GM18520 (cell line): Measurements from ENCODE around the gene LRCH4.

ENCODE experiments used
- ATAC-seq: cut with Tn5 transposase; IDR thresholded peaks from one replicate; pipeline ENCODE4 v1.9.1; 2021; ENCODE audit not compliant: unreplicated experiment

The LRCH4 gene

GRCh38 chr7:100582650-100583049 is 3.3 kb downstream of the LRCH4 start:
- ATAC-seq = no peak

- no peak for ATAC-seq
Measured at GRCh38 chr7:100582041-100582579, 3.8 kb downstream of the LRCH4 start.

DNA sequence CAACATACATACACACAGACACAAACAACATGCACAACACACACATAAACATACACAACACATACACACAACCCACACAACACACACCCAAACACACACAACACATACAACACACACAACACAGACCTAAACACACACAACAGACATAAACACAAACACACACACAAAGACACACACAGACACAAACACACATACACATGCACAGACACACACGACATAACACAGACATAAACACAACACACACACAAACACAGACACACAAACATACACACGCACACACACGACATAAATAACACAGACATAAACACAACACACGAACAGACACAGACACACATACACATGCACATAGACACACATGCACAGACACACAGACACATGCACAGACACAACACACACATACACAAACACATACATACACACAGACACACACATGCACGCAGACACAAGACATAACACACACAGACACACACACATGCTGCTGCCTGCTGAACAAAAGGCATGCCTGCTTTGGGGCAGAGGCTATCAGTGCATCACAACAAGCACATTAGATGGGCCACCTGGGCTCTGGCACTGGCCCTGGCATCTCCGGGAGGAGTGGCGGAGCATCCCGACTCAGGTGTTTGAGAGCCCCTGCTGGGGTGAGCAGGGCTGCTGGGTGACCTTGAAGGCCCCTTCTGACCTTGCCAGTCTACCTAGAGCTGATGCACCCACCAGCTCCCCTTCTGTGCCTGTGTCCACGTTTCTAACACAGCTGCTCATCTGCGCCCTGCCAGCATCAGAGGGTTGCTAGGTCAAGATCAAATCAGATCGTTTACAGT is 5.3 kb downstream of the LRCH4 start:
- no peak for ATAC-seq

DNA sequence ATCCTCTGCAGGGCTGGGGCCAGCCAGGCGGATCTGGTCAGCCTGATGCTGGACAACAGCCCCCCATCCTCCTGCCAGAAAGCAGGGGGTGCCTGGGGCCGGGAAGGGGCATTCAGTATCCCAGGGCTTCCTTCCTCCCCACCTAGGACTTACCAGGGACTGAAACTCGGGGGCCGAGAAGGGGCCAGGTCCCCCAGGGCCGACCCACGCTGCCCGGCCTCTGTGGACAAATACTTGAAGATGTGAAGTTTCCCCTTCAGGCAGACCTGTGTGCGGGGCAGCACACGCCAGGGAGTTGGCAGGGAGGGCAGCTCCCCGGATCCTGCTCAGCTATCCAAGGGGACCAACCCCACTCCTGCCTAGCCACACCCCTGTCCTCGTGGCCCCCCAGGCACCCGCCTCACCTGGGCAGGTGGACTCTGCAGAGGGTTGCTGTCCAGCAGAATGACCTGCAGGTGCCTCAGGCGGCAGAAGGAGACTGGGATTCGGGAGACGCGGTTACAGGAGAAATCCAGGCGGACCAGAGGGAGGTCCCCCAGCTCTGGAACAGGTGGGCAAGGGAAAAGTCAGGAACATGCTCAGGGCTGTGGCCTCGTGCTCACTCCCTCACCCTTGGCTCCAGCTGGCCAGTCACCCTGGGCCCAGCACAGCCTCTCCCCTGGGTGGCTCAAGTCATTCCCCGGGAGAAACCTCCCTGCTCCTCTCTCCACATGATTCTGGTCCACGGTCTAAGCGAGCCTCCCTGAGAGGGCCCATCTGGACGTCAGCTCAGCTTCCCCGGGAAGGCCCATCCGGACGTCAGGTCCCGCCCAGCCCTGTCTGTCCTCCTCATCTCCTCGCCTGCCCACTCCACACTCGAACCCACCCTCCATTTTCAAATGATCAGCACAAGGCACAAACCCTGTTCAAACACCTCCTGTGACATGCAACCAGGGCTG is 7.4 kb downstream of the LRCH4 start:
- ATAC-seq = no peak

- no peak for ATAC-seq
Measured at GRCh38 chr7:100577507-100577906, 8.4 kb downstream of the LRCH4 start.

DNA sequence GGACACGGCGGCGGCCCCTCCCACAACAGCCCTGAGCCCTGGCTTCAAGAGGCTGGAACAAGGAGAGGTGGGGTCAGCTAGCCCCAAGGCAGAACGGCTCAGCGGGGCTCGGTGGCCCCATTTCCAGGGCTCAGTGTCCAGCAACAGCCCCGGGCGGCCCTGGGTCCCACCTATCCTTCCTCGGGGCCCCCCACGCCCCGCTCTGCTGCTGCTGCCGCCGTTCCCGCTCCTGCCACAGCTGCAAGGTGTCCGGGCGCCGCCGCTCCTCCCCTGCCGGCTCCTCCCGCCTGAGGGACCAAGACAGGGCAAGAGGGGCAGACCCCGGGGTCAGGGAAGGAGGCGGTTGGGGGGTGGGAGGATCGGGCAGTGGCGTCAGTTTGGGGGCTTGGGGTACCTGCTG is 8.8 kb downstream of the LRCH4 start:
- no peak for ATAC-seq

- no peak for ATAC-seq
Measured at GRCh38 chr7:100576384-100576993, 9.4 kb downstream of the LRCH4 start.

- ATAC-seq = no peak
Measured at GRCh38 chr7:100575746-100576383, 10.1 kb downstream of the LRCH4 start.

DNA sequence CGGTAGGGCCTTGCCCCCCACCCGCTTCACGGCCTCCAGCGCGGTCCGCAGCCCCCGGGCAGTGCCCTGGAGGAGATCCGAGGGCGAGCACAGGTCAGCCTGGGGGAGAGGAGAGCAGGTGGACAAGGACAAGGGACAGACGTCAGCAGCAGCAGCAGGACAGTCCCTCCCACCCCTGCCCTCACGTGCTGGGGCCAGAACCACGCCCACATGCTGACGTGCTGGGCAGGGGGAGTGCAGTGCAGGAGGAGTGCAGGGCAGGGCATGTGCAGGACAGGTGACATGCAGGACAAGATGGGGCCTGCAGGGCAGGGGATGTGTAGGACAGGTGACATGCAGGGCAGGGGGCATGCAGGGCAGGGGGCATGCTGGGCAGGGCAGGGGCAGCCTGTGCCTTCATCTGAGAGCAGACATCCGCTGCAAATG is 10.7 kb downstream of the LRCH4 start:
- ATAC-seq = no peak

DNA sequence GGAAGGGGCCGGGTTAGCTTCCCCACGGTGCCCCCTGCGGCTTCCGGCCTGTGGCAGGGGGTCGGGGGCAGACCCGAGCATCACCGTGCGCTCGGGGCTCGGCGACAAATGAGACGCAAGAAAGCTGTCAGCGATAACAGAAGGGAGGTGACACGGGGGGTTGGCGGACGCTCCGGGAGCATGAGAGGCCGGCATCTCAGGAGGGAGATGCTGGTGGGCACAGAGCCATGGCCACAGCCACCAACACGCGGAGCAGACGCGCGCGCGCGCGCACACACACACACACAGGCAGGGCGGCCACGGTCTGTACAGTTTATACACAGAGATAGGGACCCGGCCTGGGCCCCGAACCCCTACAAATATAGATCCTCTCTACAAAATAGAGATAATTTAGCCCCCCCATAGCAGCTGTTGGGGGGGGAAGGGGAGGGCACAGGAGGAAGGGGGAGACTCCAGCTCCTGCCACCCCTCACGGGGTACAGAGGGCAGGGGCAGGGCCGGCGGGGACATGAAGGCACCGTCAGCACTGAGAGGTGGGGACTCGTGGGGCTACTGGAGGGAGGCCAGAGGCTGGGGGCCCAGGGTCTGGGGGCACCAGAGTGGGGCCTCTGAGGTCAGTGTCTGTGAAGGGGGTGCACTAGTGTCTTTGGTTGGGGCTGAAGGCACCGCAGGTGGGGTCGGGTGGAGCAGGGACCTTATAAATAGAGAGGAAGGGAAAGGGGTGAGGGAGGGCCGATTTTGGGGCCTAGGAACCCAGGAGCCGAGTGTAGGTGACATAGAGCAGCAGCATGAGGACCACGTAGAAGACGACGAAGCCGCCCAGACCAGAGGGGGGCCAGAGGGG is 11.3 kb downstream of the LRCH4 start:
- no peak for ATAC-seq

GRCh38 chr7:100573691-100574361 is 12.1 kb downstream of the LRCH4 start, which contains the start of gene SAP25:
Gene SAP25, minus strand, starts transcription at chr7:100573900. Its CDS starts 158 bp downstream, at chr7:100573742.
- no peak for ATAC-seq

GRCh38 chr7:100572949-100573675 is 12.8 kb downstream of the LRCH4 start:
- no peak for ATAC-seq

- ATAC-seq = no peak
Measured at GRCh38 chr7:100572281-100572948, 13.5 kb downstream of the LRCH4 start.

- no peak for ATAC-seq
Measured at GRCh38 chr7:100571829-100572116, 14.2 kb downstream of the LRCH4 start.

- ATAC-seq = no peak
Measured at GRCh38 chr7:100570954-100571828, 14.7 kb downstream of the LRCH4 start.

- ATAC-seq = no peak
Measured at GRCh38 chr7:100568896-100569844, 16.8 kb downstream of the LRCH4 start.
